Neural progenitor cell (in vitro differentiated cells): ENCODE data around the gene PIP4K2B.

Experiments
- CTCF ChIP-seq: fragments of 200-600 bp; sonication (generic); IDR thresholded peaks from 2 replicates; pipeline ENCODE4 v1.5.1; 2017; ENCODE audit warnings: antibody characterized with exemption, mild to moderate bottlenecking
- EZH2 ChIP-seq: fragments of 200-600 bp; sonication (generic); IDR thresholded peaks from 2 replicates; pipeline ENCODE4 v1.6.1; 2017; ENCODE audit warnings: antibody characterized with exemption, mild to moderate bottlenecking, moderate library complexity

- no peak for TF ChIP-seq EZH2
- no peak for TF ChIP-seq CTCF
These were observed 57.4 kb downstream of the PIP4K2B start for GRCh38 chr17:38741921-38742410.
